ENCODE data around the gene METTL16.

DNA sequence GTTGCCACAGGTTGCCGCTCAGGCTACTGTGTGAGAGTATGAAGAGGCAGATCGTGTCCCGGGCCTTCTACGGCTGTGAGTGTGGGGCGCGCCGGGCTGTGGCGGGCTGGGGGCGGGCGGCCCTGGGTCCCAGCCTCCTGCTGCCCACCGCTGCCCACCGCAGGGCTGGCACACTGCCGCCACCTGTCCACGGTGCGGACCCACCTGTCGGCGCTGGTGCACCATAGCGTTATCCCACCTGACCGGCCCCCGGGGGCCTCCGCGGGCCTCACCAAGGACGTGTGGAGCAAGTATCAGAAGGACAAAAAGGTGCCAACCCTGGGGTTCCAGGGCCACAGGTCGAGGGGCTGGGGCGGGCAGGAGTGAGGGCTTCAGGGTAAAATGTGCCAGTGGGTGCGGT is 139.5 kb downstream of the METTL16 start:
- TF ChIP-seq, protein P1, sequence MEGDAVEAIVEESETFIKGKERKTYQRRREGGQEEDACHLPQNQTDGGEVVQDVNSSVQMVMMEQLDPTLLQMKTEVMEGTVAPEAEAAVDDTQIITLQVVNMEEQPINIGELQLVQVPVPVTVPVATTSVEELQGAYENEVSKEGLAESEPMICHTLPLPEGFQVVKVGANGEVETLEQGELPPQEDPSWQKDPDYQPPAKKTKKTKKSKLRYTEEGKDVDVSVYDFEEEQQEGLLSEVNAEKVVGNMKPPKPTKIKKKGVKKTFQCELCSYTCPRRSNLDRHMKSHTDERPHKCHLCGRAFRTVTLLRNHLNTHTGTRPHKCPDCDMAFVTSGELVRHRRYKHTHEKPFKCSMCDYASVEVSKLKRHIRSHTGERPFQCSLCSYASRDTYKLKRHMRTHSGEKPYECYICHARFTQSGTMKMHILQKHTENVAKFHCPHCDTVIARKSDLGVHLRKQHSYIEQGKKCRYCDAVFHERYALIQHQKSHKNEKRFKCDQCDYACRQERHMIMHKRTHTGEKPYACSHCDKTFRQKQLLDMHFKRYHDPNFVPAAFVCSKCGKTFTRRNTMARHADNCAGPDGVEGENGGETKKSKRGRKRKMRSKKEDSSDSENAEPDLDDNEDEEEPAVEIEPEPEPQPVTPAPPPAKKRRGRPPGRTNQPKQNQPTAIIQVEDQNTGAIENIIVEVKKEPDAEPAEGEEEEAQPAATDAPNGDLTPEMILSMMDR (IDR thresholded peaks at IDR 0.05; ENCODE audit: insufficient read depth, low read length, poor library complexity, severe bottlenecking), result no peak
- no peak for TF ChIP-seq EZH2phosphoT487 (conservative IDR thresholded peaks at IDR 0.05; ENCODE audit: low read length)
